SU-DHL-6 (cell line): ENCODE results near the gene ARL11.

ENCODE experiments used
- CTCF ChIP-seq: fragments of 200-600 bp; sonication (generic); IDR thresholded peaks from one replicate; pipeline ENCODE4 v1.5.1; 2017; ENCODE audit warnings: antibody characterized with exemption, mild to moderate bottlenecking, low read length, moderate library complexity; ENCODE audit not compliant: insufficient read depth, poor library complexity, severe bottlenecking
- EZH2phosphoT487 ChIP-seq: fragments of 200-600 bp; sonication (generic), shearing (Covaris generic); conservative IDR thresholded peaks from 2 replicates; pipeline ENCODE4 v1.6.1; 2018; ENCODE audit warnings: mild to moderate bottlenecking, antibody characterized with exemption, low read length, moderate library complexity, mixed read lengths

DNA sequence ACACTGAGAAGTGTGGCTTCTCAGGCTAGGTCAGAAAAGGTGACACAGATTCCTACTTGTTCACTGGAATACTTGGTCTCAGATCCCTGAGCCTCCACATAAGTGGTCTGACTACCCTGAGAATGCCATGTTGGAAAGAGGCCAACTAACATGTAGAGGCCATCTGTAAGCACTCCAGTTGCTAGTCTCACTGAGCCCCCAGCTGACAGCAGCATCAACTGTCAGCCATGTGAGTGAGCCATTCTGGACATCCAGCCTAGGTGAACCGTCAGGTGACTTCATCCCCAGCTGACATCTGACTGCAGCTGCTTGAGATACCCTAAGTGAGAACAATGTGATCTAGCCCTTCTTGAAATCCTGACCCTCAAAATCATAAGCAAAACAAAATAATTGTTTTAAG is 18.1 kb upstream of the ARL11 start:
- TF ChIP-seq CTCF (no peak), EZH2phosphoT487 (no peak)
